AG08395 (cell line): Measurements from ENCODE around the gene SLC25A13.

ENCODE experiments used
- DNase-seq: peaks from one replicate; pipeline ENCODE4 v3.0.0; 2012; ENCODE audit warnings: mixed read lengths, low spot score

The SLC25A13 gene

GRCh38 chr7:96238976-96239766 is 82.7 kb downstream of the SLC25A13 start:
- DNase-seq, result no peak

- DNase-seq, result no peak
Observed at GRCh38 chr7:96238474-96238873, 83.4 kb downstream of the SLC25A13 start.

- DNase-seq, result no peak
Observed at GRCh38 chr7:96237040-96237439, 84.9 kb downstream of the SLC25A13 start.

GRCh38 chr7:96236198-96237039 is 85.5 kb downstream of the SLC25A13 start:
- DNase-seq, result peak; percentile 35

- DNase-seq, result no peak
Observed at GRCh38 chr7:96235281-96235680, 86.6 kb downstream of the SLC25A13 start.

- no peak for DNase-seq
Observed at GRCh38 chr7:96233528-96234154, 88.3 kb downstream of the SLC25A13 start.

- DNase-seq, result no peak
Observed at GRCh38 chr7:96233084-96233483, 88.8 kb downstream of the SLC25A13 start.

GRCh38 chr7:96228760-96229159 is 93.1 kb downstream of the SLC25A13 start:
- no peak for DNase-seq

GRCh38 chr7:96225251-96225650 is 96.6 kb downstream of the SLC25A13 start:
- no peak for DNase-seq

GRCh38 chr7:96224685-96225084 is 97.2 kb downstream of the SLC25A13 start:
- no peak for DNase-seq

- no peak for DNase-seq
Observed at GRCh38 chr7:96224073-96224472, 97.8 kb downstream of the SLC25A13 start.

- no peak for DNase-seq
Observed at GRCh38 chr7:96221888-96222287, 100.0 kb downstream of the SLC25A13 start.

GRCh38 chr7:96219378-96220130 is 102.3 kb downstream of the SLC25A13 start:
- DNase-seq, result peak; percentile 66

GRCh38 chr7:96218664-96219243 is 103.1 kb downstream of the SLC25A13 start:
- no peak for DNase-seq

- DNase-seq, result no peak
Observed at GRCh38 chr7:96217147-96217546, 104.8 kb downstream of the SLC25A13 start.

- no peak for DNase-seq
Observed at GRCh38 chr7:96216373-96216772, 105.5 kb downstream of the SLC25A13 start.

GRCh38 chr7:96212474-96212873 is 109.4 kb downstream of the SLC25A13 start:
- no peak for DNase-seq

GRCh38 chr7:96211954-96212353 is 109.9 kb downstream of the SLC25A13 start:
- no peak for DNase-seq

GRCh38 chr7:96205665-96206064 is 116.2 kb downstream of the SLC25A13 start:
- DNase-seq, result no peak

- DNase-seq, result no peak
Observed at GRCh38 chr7:96204601-96205000, 117.3 kb downstream of the SLC25A13 start.

- DNase-seq, result no peak
Observed at GRCh38 chr7:96203786-96204185, 118.1 kb downstream of the SLC25A13 start.

- no peak for DNase-seq
Observed at GRCh38 chr7:96202102-96202501, 119.8 kb downstream of the SLC25A13 start.
